HG03571 (cell line): ENCODE results near the gene KPTN.
"Not testable (repeated sequence)": the region's sequence is repeated elsewhere in the genome, so short reads cannot be mapped to it uniquely, and the experiment has no call there.

Source experiments
- ATAC-seq: cut with Tn5 transposase; IDR thresholded peaks from one replicate; pipeline ENCODE4 v1.9.1; 2021; ENCODE audit not compliant: unreplicated experiment

Gene KPTN

DNA sequence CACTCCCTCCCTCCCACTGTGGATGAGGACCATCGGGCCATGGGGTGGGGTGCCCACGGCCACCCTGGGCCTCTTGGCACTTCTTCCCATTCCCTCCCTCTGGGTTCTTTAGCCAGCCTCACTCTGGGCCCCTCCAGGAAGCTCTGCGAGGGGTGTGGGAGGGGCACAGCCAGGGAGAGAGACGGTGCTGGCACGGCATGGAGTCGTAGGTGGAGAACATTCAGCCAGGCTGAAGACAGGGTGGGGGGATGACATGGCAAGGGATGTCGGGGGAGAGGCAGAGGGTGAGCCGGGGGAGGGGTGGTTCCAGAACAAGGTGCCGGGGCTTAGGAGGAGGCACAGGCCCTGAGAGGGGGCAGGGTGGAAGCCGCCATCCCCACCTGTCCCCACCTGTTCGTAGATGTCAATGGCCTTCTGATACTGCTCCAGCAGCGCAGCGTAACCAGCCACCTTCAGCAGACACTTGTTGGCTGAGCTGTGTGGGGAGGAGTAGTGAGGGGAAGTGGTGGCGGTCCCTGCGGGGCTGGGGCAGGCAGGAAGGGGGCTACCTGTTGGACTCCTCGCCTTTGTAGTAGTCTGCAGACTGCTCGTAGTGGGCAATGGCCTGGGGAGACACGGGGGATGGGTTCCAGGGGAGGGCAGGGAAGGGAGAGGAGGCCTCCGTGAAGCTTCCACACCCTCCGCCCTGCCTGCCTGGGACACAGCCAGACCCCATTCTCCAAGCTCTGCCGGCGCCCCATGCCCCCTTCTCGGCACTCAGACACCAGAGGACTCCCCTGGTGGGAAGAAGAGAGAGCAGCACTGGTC is 8.8 kb upstream of the KPTN start:
- no peak for ATAC-seq

DNA sequence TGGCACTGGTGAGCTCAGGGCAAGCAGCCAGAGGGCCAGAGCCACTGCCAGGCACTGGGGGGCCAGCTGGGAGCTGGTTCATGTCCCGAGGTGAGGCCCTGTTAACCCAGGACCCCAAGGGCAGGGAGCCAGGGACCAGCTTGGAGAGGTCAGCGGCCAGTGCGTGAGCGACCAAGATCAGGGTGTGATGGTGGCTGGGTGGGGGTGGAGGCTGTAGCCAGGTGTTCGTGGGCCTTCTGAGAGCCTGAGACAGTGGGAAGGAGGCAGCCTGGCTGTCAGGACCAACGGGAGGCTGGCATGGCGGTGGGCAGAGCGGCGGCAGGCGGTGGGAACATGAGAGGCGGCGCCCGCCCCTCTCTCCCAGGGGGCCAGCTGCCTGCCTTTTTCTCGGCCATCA is 8.1 kb upstream of the KPTN start:
- no peak for ATAC-seq

DNA sequence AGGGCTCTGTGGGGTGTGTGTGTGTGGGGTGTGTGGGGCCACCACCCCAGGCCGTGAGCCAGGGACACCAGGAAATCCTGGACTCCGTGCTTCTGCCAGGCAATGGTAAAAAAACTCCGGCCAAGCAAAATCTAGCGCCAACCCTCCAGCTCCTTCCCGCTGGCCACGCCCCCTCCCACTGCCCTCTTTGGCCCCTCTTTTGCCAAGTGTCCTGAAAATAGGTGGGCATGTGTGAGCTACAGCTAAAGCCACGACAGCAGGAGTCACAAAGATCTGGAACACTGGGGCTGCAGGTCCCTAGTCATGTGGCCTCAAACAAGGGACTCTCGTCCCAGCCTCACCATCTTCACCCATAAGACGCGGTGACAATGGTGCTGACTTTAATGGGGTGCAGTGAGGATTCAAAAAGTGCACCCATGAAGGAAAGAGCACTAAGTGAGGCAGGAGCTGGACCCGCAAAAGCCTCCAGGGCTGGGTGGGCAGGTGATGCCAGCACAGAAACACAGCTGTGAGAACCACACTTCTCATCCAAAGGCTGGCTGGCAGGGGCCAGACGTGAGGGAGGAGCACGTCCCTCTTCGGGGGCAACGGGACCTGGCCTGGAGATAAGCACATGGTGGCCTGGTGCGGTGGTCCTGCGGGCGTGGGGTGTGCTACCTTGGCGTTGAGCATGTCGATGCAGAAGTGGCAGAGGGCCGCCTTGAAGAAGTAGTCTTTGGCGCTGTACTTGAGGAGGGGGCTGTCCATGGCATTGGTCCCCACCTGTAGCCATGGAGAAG is 7.5 kb upstream of the KPTN start:
- ATAC-seq: no peak

DNA sequence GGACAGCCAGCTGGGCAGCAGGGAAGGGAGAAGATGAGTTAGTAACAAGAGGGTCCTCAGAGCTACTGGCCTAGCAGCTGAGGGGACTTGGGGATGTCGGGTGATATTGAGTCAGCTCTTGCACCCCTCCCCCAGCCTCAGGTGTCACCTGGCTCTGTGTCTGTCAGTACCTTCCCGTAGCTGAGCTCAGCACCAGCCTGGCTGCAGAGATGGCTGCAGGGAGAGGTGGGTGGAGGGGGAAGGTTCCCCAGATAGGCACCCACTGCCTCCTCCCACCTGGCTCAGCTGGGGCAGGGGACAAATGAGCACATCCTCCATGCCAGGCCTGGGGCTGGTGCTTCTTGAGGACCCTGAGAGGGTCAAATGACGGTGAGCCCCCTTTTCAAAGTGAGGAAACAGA is 6.8 kb upstream of the KPTN start:
- no peak for ATAC-seq

DNA sequence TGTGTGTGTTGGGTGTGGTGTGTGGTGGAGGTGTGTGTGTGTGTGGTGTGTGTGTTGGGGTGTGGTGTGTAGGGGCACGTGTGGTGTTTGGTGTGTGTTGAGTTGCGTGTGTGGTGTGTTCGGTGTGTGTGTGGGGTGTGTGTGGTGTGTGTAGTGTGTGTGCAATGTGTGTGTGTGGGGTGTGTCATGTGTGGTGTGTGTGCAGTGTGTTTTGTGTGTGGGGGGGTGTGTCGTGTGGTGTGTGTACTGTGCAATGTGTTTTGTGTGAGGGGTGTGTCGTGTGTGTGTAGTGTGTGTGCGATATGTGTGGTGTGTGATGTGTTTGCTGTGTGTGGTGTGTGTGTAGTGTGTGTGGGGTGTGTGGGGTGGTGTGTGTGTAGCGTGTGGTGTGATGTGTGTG is 6.0 kb upstream of the KPTN start:
- ATAC-seq: no peak

DNA sequence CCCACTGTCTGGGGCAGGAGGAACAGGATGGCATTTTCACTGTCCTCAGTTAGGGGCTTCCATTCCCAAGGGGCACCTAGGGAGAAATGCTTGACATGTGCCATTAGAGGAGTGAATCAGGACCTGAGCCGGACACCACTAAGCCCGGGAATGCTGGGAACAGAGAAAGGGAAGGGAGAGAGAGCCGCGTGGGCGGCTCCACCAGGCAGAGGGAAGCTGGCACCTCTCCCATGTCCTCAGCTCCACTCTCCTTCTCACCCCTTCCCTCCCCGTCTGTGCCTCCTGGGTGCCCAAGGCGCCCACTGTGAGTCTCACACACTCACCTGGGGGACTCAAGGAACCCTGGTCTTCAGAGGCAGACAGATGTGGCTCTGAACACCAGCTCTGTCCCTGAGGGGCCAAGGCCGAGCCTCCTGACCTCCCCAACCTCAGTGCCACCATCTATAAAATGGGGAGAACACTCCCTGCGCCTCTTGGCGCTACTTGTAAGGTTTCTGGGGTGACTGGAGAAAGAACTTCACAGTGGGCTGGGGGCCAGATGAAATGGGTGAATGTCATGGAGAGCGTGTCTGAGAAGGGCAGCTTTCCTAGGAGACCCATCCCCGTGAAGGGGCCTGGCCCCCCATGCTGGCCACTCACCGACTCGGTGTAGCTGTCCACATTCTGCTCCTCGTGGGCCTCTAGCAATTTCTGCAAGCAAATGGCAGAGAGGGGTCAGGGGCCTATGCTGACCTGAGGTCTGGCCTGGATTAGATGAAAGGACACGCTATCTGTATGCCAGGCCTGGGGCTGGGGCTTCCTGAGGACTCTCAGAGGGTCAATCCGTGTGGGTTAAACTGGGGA is 5.3 kb upstream of the KPTN start:
- ATAC-seq: no peak

DNA sequence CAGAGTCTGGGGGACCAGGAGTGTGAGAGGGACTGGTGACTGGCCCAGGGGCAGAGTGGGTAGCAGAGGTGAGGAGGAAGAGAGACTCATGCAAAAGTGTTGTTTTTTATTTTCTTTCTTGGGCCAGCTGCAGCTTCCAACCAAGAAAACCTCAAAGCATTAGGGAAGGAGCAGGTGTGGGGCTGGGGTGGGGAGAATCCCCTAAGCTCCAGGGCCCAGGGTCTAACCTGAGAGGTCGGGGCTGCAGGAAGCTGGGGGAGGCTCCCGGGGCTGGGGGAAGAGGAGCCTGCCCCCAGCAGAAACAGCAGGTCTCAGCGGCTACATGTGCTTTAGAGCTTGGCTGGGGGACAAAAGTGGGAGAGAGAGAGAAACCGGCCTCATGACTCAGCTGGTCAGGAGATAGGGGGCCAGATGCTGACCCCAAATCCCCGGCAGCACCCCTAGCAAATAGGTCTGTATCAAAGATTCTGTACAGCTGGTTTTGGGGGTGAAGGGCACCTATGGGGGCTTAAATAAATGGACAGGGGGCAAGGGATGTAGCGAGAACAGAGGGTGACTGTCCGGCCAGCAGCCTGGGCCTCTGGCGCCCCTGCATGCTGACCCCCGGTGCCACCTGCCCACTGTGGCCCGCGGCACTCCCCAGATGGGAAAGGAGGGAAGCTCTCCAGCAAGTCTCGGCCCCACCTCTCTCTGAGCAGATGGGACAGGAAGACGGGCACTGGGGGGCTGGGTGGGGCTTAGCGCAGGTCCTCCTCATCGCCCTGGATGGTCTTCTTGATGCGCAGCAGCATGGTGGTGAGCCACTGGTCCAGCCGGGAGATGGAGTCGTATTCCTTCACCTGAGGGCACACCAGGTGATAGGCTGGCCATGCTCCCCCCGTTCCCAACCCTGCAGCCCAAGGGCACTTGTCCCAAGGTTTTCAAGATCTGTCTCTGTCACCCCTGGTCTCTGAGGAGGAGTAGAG is 3.8 kb upstream of the KPTN start:
- no peak for ATAC-seq

DNA sequence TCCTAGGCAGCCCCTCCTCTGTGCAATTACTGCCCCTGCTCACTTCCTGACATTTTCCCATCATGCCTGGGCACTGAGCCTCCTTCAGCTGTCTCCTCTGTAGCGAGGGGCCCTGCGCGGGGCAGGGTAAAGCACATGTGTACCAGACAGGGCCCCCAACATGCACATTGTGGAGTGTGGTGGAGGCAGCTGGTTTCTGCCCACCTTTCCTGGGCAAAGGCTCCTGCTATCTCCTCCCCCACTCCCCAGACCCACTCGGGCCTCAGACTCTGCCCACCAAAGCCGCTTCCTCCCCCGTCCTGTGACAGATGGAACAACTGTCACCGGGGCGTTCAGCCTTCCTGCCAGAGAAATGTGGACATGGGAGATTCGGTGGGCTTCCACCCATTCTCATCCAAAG is 2.9 kb upstream of the KPTN start:
- ATAC-seq: no peak

DNA sequence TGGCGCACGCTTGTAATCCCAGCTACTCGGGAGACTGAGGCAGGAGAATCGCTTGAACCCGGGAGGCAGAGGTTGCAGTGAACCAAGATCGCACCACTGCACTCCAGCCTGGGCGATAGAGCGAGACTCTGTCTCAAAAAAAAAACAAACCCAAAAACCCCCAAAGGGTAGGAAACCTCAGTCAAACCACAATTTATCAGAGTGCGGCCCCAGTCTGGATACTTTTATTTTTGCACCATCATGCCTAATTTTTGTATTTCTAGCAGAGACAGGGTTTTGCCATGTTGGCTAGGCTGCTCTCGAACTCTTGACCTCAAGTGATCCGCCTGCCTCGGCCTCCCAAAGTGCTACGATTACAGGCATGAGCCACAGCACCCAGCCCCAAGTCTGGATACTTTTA is 2.2 kb upstream of the KPTN start:
- ATAC-seq: not testable (repeated sequence)

DNA sequence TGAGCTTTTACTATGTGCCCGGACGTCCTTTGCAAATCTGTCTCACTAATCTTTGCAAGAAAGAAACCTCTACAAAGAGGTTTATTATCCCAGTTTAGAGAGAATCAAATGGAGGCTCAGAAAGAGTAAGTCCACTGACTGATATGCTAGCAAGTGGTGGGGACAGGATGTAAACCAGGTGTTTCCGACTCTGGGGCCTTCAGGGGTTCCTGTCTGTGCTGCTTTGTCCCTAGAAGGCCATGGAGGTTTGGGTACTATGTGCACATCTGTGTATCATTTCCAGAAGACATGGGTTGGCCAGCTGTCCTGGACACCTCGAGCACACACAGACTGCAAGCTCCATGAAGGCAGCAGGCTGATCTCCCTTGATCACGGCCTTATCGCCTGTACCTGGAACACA is 1.2 kb upstream of the KPTN start:
- ATAC-seq: no peak

DNA sequence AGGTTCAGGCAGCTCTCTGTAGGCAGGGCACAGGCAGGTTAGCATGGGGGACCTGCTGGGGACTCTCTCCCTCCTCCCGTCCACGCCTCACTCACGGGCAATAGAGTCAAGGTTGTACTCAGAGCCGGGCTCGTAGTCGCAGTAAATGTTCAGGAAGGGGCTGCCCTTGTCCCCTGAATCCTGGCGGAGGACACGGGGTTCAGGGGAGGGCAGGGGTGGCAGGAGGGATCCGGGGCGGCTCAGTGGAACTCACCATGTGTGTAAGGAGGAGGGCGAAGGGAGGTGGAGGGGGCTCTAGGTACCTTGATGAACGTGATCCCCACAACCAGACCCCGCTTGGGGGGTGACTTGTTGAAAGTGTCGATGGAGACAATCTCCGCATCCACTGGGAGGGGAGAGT is 819 bp downstream of the KPTN start:
- no peak for ATAC-seq

DNA sequence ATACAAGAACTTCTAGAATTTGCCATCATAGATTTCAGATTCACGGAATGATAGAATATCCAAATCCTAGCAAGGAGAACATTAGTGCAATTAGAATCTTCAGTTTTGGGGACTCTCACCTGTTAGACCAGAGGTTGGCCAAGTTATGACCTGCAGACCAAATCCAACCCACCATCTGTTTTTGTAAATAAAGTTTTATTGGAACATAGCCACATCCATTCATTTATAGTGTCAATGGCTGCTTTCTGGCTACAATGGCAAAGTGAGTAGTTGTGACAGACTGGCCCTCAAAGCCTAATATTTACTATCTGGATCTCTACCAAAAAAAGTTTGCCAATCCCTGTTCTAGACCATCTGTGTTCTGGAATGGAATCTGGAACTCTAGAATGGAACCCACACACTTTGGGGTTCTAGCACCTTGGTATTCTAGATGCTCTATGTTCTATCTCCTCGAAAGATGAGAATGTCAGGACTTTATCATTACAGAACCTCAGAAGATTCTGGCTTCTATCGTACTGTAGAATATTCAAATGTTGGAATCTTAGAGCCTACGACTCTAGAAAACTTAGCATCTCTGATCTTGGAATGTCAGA is 2.5 kb downstream of the KPTN start:
- no peak for ATAC-seq

DNA sequence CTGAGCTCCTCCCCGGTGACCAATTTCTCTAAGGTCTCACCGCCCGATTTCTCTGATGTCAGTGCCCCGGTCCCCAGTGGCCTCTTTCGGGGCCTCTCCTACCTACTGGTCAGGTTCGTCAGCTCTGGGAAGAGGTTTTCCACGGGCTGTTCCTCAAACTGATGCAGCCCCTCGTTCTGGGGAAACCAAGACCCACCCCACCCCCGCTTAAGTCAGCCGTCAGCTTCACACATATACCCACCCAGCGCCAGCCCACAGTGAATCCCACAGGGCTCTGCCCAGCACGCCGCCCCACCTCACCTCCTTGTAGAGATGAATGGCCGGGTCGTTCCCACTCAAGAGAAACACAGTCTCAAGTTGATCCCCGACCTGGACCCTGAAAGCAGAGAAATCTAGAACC is 3.4 kb downstream of the KPTN start:
- no peak for ATAC-seq

DNA sequence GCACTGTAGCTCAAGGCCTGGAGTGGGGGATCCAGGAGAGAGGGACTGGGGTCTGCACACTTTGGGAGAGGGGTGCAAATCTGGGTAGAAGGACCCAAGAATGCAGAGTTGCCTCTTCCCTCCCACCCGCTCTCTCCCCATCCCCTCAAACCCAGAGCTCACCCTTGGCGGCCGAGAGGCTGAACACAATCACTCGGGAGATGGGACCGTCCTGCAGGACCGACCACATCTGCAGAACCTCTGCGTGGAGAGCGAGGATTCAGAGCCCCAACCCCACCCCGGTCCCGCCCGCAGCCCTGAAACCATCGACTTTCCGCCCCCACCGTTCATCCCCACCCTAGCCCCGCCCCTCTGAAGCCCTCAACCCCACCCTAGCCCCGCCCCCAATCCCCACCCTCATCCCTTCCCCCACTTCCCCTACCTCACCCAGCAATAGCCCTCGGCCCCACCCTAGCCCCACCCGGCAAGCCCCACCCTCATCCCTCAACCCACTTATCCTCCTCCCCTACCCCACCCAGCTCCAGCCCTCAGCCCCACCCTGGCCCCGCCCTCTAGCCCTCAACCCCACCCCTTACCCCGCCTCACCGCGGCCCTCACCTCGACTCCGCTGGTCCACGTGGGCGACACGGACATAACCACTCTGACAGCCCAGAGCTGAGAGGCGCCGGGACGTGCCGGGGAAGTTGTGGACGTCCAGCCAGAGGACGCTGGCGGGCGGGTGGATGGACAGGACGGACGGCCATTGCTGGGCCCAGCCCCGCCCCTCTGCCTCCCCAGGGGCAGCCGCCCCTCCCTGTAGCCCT is 4.1 kb downstream of the KPTN start:
- no peak for ATAC-seq

DNA sequence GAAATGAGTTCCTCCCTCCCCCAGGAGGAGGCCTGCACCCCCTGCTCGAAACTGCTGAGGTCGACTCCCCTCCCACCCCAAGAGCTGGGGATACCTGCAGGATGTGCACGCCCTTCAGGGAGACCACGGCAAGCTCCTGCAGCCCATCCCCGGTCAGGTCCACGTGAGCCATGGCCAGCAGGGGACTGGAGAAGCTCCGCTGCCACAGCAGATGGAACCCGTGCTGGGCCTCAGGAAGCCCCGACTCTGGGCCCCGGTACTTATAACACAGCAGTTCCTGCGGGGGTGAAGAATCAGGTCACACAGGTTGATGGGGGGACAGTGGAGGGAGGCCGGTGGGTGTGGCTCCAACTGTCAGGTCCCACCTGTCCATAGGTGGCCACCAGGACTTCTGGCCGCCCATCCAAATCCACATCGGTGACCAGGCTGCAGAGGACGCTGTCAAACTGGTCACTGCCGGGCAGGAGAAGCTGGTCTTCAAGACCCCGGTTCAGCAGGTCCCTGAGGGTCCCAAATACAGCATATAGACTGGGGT is 7.5 kb downstream of the KPTN start:
- no peak for ATAC-seq

DNA sequence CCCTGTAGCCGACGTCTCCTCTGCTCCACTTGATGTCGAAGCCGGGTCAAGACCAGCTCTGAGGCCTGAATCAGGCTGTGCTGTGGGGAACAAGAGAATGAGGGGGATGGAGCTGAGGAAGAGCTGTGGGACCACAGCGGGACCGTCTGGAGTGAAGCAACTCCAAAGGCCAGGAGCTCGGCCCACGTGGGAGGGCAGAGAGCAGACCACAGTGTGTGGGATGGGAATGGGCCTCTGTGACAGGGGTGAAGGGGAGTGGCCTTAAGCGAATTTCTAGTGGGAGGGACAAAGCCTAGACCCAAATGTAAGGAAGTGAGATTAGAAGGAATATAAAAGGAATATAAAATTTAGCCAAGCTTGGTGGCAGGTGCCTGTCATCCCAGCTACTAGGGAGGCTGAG is 8.6 kb downstream of the KPTN start:
- no peak for ATAC-seq

DNA sequence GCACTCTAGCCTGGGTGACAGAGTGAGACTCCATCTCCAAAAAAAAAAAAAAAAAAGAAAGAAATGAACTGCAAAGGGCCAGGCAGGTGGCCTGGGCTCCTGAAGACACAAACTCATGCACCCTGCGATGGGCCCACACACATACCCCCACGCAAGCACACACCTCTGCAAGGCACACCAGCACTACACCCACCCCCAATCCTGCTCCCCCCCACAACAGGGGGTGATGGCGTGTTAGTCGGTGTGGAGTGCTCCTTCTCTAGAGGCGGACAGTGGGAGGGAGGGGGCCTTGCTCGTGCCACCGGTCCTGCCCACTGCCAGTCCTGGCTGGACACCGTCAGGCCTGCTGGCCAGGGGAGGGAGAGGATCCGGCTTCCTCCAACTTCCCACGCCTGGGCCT is 10.7 kb downstream of the KPTN start:
- ATAC-seq: no peak

DNA sequence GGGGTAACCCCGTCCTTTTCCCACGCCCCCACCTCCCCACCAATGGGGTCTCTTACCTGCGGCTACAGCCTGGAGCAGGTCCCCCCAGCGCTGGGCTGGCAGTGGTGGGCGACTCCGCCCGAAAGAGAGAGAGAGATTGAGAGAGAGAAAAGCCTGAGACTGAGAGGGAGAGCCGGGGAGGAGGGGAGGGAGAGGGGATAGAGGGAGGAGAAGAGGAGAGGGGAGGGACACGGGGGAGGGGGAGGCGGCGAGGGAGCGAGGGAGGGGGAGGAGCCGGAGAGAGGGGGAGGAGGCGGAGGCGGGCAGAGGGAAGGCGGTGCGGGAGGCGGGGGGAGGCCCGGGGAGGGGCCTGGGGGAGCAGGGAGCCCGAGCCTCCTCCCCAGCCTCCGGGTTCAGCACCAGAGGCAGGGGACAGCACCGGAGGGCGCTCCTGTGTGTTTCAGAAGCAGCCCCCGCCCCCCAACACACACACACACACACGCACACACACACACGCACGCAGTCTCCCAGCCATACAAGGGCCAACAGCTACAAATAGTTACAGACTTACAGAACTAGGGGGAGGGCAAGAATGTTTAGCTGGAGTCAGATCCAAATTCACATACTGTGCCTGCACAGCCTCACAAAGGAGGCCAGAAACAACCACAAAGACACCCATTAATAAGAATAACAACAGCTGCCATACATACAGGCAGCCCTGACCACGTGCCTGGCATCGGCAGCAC is 12.1 kb downstream of the KPTN start, which contains the start of gene SLC8A2:
SLC8A2 (minus strand) TSS at position 161 of the 725 bp plus-strand sequence. CDS start 5,490 bp downstream, outside the sequence.
- no peak for ATAC-seq
